Measurements from ENCODE around the gene LCE2C.
"Not testable (repeated sequence)": the region's sequence is repeated elsewhere in the genome, so short reads cannot be mapped to it uniquely, and the experiment has no call there.

Gene LCE2C, protein sequence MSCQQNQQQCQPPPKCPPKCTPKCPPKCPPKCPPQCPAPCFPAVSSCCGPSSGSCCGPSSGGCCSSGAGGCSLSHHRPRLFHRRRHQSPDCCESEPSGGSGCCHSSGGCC

DNA sequence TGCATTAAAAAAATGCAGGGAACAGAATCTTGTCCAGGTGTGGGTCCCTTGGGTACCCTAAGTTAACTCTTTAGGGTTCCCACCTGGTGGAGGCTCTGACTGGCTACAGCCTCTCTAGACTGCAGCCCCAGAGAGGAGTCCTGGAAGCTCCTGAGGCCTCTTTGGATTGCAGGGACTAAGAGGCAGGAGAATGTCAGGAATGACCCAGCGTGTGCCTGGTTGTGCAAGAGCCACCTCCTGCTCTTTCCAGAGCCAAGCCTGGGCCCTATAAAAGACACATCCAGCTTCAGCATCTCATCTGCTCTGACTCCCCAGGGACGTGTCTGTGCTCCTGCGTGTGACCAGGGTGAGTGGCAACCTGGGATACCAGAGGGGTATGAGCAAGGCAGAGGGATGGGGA, at the start of gene LCE2C:
Gene LCE2C, plus strand, starts transcription at position 297 of the 400 bp plus-strand sequence. CDS start 737 bp downstream, outside the sequence.
- not testable (repeated sequence) for DNase-seq (ENCODE audit: low read depth in 1 of 2, low spot score in 1 of 2)

DNA sequence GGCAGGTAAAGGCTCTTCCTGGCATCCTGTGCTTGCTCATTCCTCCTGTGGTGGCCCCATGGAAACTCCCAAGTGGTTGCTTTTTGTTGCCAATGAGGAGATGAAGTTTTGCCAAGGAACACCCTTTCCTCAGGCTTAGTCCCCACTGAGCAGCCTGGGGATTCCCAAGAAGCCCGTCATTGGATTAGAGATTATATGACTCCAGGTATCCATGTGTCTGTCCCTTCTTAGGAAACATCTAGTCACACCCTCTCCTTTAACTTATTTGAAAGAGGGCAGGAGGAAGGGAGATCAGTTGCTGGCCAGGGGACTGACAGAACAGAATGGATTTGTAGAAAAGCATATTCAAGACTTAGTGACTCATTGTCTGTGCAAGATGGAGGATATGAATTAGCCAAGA, 48.3 kb upstream of the LCE2C start:
- no peak for DNase-seq (ENCODE audit: low read depth in 1 of 2, low spot score in 1 of 2)

- DNase-seq (ENCODE audit: low read depth in 1 of 2, low spot score in 1 of 2): no peak
Observed at GRCh38 chr1:152630596-152630995, 44.5 kb upstream of the LCE2C start.

DNA sequence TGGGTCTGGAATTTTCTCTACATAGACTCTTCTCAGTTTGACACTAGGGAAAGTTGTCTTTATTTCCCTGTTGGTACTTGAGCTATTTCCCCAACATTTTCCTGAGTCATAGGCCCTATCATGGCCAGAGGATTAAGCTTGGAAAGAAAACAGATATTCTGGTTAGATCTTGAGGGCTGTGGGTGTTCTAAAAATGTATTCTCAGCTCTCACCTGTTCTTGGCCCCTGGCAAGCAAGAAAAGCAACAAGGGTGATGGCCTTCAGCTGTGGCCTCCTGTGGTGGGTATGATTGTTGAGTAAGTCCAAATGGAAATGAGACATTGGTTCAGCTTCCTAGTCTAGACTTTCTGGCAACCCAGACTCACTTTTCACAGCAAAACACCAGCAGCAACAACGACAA, 34.7 kb upstream of the LCE2C start:
- DNase-seq (ENCODE audit: low read depth in 1 of 2, low spot score in 1 of 2): no peak

- DNase-seq (ENCODE audit: low read depth in 1 of 2, low spot score in 1 of 2): no peak
Observed at GRCh38 chr1:152643945-152644344, 31.1 kb upstream of the LCE2C start.

GRCh38 chr1:152645146-152645545, 29.9 kb upstream of the LCE2C start:
- no peak for DNase-seq (ENCODE audit: low read depth in 1 of 2, low spot score in 1 of 2)

GRCh38 chr1:152646656-152647055, 28.4 kb upstream of the LCE2C start:
- no peak for DNase-seq (ENCODE audit: low read depth in 1 of 2, low spot score in 1 of 2)

DNA sequence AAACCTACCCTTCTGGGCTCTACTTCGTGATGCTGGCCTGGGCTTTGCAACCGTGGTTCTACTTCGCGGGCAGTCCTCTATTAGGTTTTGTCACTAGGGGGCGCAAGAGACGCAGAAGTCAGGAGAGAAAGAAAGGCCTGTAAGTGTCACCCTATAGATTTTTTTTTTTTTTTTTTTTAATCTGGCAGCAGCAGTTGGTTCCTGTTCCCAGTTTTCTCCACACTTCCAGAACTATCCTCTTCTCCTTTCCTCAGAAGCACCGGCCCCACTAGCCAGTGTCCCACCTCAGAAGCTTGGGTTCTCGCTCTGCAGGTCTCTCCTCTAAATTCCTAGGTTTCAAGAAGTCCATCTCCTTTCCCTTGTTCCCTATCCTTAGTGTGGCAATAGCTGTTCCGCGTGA, 21.0 kb upstream of the LCE2C start:
- peak in 1 of 2 donors; percentile 40 for DNase-seq (ENCODE audit: low read depth in 1 of 2, low spot score in 1 of 2)

DNA sequence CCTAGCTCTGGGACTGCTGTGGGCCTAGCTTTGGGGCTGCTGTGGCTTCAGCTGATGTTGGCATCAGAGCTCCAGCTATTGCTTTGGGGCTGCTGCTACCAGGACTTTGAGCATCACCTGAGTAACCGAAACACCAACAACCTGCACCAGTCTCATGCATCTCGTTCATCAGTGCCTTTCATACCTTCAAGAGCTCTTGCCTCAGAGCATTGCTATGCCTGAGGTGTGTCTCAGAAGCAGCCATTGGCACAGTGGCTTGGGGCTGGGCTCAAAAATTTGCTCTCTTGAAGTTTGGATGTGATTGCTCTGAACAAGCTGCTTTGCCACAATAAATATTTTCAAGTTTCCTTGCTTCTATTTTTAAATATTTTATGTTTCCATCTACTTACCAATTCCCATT, 18.6 kb upstream of the LCE2C start:
- DNase-seq (ENCODE audit: low read depth in 1 of 2, low spot score in 1 of 2): no peak

GRCh38 chr1:152657677-152658076, 17.4 kb upstream of the LCE2C start:
- DNase-seq (ENCODE audit: low read depth in 1 of 2, low spot score in 1 of 2): no peak

GRCh38 chr1:152658649-152659048, 16.4 kb upstream of the LCE2C start:
- no peak for DNase-seq (ENCODE audit: low read depth in 1 of 2, low spot score in 1 of 2)

GRCh38 chr1:152663098-152663497, 12.0 kb upstream of the LCE2C start, which contains the start of gene LCE2D:
LCE2D (plus strand) TSS chr1:152663380; CDS start chr1:152664106, 726 bp downstream.
- no peak for DNase-seq (ENCODE audit: low read depth in 1 of 2, low spot score in 1 of 2)

- not testable (repeated sequence) for DNase-seq (ENCODE audit: low read depth in 1 of 2, low spot score in 1 of 2)
Observed at GRCh38 chr1:152666171-152666570, 8.9 kb upstream of the LCE2C start.

DNA sequence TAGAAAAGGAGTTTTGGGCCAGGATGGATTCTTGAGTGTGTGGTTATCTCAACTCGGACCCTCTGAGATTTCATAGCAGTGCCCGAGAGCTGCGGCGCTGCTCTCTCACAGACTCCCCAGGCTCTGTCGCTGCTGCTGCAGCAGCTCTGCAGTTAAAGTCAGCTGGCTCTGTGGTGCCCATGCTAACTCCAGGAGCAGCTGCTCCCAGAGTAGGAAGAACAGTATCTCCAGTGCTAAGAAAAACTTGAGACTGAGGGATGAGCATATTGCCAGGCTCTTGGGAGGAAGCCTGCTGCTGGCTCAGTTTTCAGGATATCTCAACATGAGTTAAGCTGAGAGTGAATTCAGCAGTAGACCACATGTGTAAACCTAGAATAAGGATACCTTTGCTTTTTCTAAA, 7.4 kb upstream of the LCE2C start:
- DNase-seq (ENCODE audit: low read depth in 1 of 2, low spot score in 1 of 2): no peak

DNA sequence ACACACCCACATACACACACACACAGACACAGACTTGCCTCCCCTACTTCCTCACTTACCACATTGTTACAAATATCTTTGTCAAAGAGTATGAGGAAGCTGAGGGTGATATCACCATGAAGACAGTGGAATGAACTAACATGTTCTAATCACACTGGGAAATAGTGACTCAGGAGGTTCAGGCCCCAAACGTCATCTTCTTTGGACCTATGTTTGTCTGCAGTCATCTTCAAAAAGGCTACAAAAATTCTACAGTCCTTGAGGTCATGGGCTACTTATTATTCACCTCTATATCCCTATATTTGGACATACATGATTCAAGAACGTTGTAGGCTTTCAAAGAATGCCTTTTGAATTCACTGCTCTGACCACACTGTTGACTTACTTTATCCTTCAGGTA, 2.1 kb upstream of the LCE2C start:
- DNase-seq (ENCODE audit: low read depth in 1 of 2, low spot score in 1 of 2): no peak

DNA sequence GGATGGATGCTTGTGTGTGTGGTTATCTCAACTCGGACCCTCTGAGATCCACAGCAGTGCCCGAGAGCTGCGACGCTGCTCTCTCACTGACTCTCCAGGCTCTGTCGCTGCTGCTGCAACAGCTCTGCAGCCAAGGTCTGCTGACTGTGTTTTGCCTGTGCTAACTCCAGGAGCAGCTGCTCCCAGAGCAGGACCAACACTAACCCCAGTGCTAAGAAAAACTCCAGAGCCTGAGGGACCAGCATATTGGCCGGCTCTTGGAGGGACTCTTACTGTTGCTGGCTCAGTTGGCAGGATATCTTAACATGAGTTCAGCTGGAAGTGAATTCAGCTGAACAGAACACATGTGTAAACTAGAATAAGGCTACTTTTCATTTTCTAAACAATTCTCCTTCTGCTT, 4.4 kb downstream of the LCE2C start:
- no peak for DNase-seq (ENCODE audit: low read depth in 1 of 2, low spot score in 1 of 2)

- DNase-seq (ENCODE audit: low read depth in 1 of 2, low spot score in 1 of 2): no peak
Observed at GRCh38 chr1:152681616-152682015, 6.5 kb downstream of the LCE2C start.

GRCh38 chr1:152683846-152684245, 8.8 kb downstream of the LCE2C start:
- DNase-seq (ENCODE audit: low read depth in 1 of 2, low spot score in 1 of 2): no peak

DNA sequence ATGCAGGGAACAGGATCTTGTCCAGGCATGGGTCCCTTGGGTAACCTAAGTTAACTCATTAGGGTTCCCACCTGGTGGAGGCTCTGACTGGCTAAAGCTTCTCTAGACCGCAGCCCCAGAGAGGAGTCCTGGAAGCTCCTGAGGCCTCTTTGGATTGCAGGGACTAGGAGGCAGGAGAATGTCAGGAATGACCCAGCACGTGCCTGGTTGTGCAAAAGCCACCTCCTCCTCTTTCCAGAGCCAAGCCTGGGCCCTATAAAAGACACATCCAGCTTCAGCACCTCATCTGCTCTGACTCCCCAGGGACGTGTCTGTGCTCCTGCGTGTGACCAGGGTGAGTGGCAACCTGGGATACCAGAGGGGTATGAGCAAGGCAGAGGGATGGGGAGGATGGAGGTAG, 10.7 kb downstream of the LCE2C start, which contains the start of gene LCE2B:
Gene LCE2B, plus strand, starts transcription at position 301 of the 400 bp plus-strand sequence. CDS start 721 bp downstream, outside the sequence.
- not testable (repeated sequence) for DNase-seq (ENCODE audit: low read depth in 1 of 2, low spot score in 1 of 2)

GRCh38 chr1:152697701-152698600, 22.9 kb downstream of the LCE2C start, which contains the start of gene LCE2A:
LCE2A (plus strand) TSS chr1:152698345; CDS start chr1:152698902, 557 bp downstream.
- no peak for DNase-seq (ENCODE audit: low read depth in 1 of 2, low spot score in 1 of 2)

DNA sequence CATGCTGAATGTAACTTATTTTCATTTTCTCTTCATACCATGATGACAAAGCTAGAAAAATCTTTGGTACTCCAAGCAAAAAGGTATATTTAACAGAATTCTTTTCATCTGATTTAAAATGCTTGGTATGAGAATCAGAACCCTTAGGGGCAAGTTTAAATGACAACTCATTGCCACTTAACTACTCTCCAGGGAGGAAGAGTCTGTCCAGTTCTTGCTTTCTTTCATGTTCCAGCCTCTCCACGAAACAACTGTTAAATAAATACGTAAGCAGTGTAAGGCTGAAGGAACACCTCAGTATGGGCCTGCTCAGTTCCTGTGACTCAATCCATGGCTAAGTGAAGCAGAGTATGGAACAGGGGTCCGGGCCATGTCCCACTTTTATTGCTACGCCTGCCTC, 24.7 kb downstream of the LCE2C start:
- no peak for DNase-seq (ENCODE audit: low read depth in 1 of 2, low spot score in 1 of 2)

- no peak for DNase-seq (ENCODE audit: low read depth in 1 of 2, low spot score in 1 of 2)
Observed at GRCh38 chr1:152707860-152708259, 32.8 kb downstream of the LCE2C start, which contains the start of gene LCE4A. LCE4A (plus strand) TSS chr1:152708160; CDS start chr1:152709076, 916 bp downstream.

All from activated CD4-positive, alpha-beta T cell treated with anti-CD3 and anti-CD28 coated beads, Interleukin-2, amount 50 U/mL, for 24 hours (primary cell).